Stomach (tissue), 4 donors: ENCODE measurements around the gene SPATA9.

ENCODE experiments used
- EP300 ChIP-seq: sonication (generic); formaldehyde crosslinking; IDR thresholded peaks from one replicate; pipeline ENCODE4 v1.6.1; 2017; ENCODE audit warnings: antibody characterized with exemption
- POLR2A ChIP-seq, 4 donors: fragments of 450-650 bp; IDR thresholded peaks; one replicate each; pipeline ENCODE4 v1.6.1; 2016; ENCODE audit warnings: antibody characterized with exemption in 4 of 4, control low read depth in 2 of 4, mild to moderate bottlenecking in 1 of 4, moderate library complexity in 1 of 4
- POLR2AphosphoS5 ChIP-seq, 3 donors: sonication (generic); formaldehyde crosslinking; IDR thresholded peaks; one replicate each; pipeline ENCODE4 v1.6.1; 2016; ENCODE audit warnings: antibody characterized with exemption in 3 of 3
- TF ChIP-seq, protein P1 (sequence below), 7 experiments: fragments of 450-650 bp in 4 of 7; fragments of 200-600 bp in 3 of 7; sonication (generic) in 3 of 7; IDR thresholded peaks; one replicate each; pipeline ENCODE4 v1.5.1; 2016 to 2019; ENCODE audit warnings: antibody characterized with exemption in 7 of 7, control low read depth in 2 of 7, mild to moderate bottlenecking in 1 of 7

DNA sequence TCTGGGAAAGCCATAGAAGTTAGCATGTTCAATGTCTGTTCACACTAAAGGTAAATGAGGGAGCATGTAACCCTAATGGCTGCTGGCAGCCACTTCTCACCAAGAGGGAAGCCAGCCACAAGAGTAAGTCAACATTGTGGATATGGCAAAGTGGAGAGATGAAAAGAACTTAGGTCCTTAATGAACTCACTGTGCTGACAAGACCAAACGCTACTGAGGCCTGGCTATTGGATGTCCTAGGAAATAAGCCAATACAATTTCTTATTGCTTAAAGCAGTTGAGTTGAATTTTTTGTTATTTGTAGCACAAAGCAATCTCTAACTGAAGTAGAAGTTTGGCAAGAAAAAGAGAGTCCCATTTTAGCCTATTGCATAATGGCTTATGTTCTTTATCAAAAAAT, 56.1 kb downstream of the SPATA9 start:
- TF ChIP-seq, protein P1, sequence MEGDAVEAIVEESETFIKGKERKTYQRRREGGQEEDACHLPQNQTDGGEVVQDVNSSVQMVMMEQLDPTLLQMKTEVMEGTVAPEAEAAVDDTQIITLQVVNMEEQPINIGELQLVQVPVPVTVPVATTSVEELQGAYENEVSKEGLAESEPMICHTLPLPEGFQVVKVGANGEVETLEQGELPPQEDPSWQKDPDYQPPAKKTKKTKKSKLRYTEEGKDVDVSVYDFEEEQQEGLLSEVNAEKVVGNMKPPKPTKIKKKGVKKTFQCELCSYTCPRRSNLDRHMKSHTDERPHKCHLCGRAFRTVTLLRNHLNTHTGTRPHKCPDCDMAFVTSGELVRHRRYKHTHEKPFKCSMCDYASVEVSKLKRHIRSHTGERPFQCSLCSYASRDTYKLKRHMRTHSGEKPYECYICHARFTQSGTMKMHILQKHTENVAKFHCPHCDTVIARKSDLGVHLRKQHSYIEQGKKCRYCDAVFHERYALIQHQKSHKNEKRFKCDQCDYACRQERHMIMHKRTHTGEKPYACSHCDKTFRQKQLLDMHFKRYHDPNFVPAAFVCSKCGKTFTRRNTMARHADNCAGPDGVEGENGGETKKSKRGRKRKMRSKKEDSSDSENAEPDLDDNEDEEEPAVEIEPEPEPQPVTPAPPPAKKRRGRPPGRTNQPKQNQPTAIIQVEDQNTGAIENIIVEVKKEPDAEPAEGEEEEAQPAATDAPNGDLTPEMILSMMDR (IDR thresholded peaks at IDR 0.05): no peak
- no peak for TF ChIP-seq POLR2AphosphoS5 (IDR thresholded peaks at IDR 0.05)
- no peak for TF ChIP-seq POLR2A (IDR thresholded peaks at IDR 0.05)
- no peak for TF ChIP-seq EP300
